HG02763 (cell line): ENCODE measurements around the gene AQP5.

ENCODE experiments used
- ATAC-seq: cut with Tn5 transposase; IDR thresholded peaks from one replicate; pipeline ENCODE4 v1.9.1; 2021; ENCODE audit warnings: mild to moderate bottlenecking, moderate library complexity; ENCODE audit not compliant: unreplicated experiment

Gene AQP5

GRCh38 chr12:49963976-49964815 is 2.5 kb downstream of the AQP5 start:
- no peak for ATAC-seq

GRCh38 chr12:49964849-49965624 is 3.4 kb downstream of the AQP5 start:
- ATAC-seq = no peak

GRCh38 chr12:49965836-49966235 is 4.2 kb downstream of the AQP5 start:
- no peak for ATAC-seq

- ATAC-seq = no peak
Observed at GRCh38 chr12:49966511-49967041, 4.9 kb downstream of the AQP5 start.

- no peak for ATAC-seq
Observed at GRCh38 chr12:49967042-49967776, 5.5 kb downstream of the AQP5 start.

- no peak for ATAC-seq
Observed at GRCh38 chr12:49967777-49968250, 6.1 kb downstream of the AQP5 start.

- no peak for ATAC-seq
Observed at GRCh38 chr12:49968471-49968870, 6.8 kb downstream of the AQP5 start.

- ATAC-seq = no peak
Observed at GRCh38 chr12:49969027-49969426, 7.4 kb downstream of the AQP5 start.

GRCh38 chr12:49969651-49970429 is 8.2 kb downstream of the AQP5 start:
- ATAC-seq = no peak

GRCh38 chr12:49970658-49971057 is 9.0 kb downstream of the AQP5 start:
- no peak for ATAC-seq

- ATAC-seq = no peak
Observed at GRCh38 chr12:49971141-49971540, 9.5 kb downstream of the AQP5 start.

- ATAC-seq = no peak
Observed at GRCh38 chr12:49972129-49972528, 10.5 kb downstream of the AQP5 start.

GRCh38 chr12:49972641-49973360 is 11.1 kb downstream of the AQP5 start, which contains the start of gene AQP6:
AQP6 (plus strand) TSS chr12:49972947; CDS start chr12:49973174, 227 bp downstream.
- ATAC-seq = no peak

- ATAC-seq = no peak
Observed at GRCh38 chr12:49973361-49973830, 11.7 kb downstream of the AQP5 start.

- no peak for ATAC-seq
Observed at GRCh38 chr12:49974231-49974675, 12.6 kb downstream of the AQP5 start.

- no peak for ATAC-seq
Observed at GRCh38 chr12:49974677-49975317, 13.1 kb downstream of the AQP5 start.

- ATAC-seq = no peak
Observed at GRCh38 chr12:49975318-49975761, 13.7 kb downstream of the AQP5 start.

- no peak for ATAC-seq
Observed at GRCh38 chr12:49976557-49976956, 14.9 kb downstream of the AQP5 start.

- no peak for ATAC-seq
Observed at GRCh38 chr12:49978125-49978524, 16.5 kb downstream of the AQP5 start.
